ENCODE results near the gene CAMK4. TPM values are rescaled to one million over a fixed set of nuclear protein-coding genes. Genes with fewer than 3 reads are reported as not detected.

CAMK4 gene
- total and polyA plus RNA-seq, 4 donors = 0.27 to 1.4 (median 1.2) TPM

DNA sequence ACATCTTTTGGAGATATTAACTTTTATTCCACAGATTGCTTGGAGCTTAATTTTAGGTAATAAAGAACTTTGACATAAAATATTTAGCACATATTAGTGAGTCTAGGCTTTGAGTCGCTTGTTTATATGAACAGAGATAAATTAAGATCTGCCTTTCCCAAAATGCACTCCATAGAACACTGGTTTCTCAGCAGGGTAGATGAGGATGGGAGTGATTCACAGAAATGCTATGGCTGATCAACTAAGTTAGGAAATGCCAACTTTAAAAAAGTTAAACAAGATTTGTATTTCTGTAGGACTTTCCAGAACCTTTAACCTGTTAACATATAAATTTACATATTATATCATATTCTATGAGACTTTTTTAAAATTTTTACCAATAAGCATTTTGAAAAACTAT lies 222.9 kb downstream of the CAMK4 start:
- WGBS = 68% methylated on average over 1 of the region's 1 CpG
- Histone ChIP-seq H3K4me1 (ENCODE audit: control insufficient read depth in 4 of 4, insufficient read depth in 4 of 4, low read length in 3 of 4) (no peaks in the 10 kb centered on the region), H3K4me3 (ENCODE audit: low read depth in 1 of 3, low read length in 3 of 3) (no peak overlapping the region), H3K27me3 (ENCODE audit: control insufficient read depth in 4 of 4, insufficient read depth in 4 of 4, low read length in 3 of 4) (no peaks in the 10 kb centered on the region), H3K9me3 (ENCODE audit: control insufficient read depth in 4 of 4, low read length in 3 of 4) (no peaks in the 10 kb centered on the region), H3K9ac (ENCODE audit: low read depth in 1 of 2, low read length in 2 of 2) (no peak overlapping the region), H3K36me3 (ENCODE audit: control insufficient read depth in 4 of 4, insufficient read depth in 3 of 4, low read depth in 1 of 4, low read length in 3 of 4) (no peaks in the 10 kb centered on the region), H3K27ac (ENCODE audit: low read depth in 1 of 2, low read length in 2 of 2) (no peak overlapping the region)
- DNase-seq (ENCODE audit: low spot score) = no peak
- TF ChIP-seq FOXA1 (IDR thresholded peaks at IDR 0.05) = no peak
- TF ChIP-seq GABPA (IDR thresholded peaks at IDR 0.05 in 1 of 2, conservative IDR thresholded peaks at IDR 0.05 in 1 of 2) = no peak
- TF ChIP-seq, protein P1, sequence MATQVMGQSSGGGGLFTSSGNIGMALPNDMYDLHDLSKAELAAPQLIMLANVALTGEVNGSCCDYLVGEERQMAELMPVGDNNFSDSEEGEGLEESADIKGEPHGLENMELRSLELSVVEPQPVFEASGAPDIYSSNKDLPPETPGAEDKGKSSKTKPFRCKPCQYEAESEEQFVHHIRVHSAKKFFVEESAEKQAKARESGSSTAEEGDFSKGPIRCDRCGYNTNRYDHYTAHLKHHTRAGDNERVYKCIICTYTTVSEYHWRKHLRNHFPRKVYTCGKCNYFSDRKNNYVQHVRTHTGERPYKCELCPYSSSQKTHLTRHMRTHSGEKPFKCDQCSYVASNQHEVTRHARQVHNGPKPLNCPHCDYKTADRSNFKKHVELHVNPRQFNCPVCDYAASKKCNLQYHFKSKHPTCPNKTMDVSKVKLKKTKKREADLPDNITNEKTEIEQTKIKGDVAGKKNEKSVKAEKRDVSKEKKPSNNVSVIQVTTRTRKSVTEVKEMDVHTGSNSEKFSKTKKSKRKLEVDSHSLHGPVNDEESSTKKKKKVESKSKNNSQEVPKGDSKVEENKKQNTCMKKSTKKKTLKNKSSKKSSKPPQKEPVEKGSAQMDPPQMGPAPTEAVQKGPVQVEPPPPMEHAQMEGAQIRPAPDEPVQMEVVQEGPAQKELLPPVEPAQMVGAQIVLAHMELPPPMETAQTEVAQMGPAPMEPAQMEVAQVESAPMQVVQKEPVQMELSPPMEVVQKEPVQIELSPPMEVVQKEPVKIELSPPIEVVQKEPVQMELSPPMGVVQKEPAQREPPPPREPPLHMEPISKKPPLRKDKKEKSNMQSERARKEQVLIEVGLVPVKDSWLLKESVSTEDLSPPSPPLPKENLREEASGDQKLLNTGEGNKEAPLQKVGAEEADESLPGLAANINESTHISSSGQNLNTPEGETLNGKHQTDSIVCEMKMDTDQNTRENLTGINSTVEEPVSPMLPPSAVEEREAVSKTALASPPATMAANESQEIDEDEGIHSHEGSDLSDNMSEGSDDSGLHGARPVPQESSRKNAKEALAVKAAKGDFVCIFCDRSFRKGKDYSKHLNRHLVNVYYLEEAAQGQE (IDR thresholded peaks at IDR 0.05) = no peak
- no peak for TF ChIP-seq EGR1 (IDR thresholded peaks at IDR 0.05; ENCODE audit: low read depth in 2 of 2)
- TF ChIP-seq FOXA2 (IDR thresholded peaks at IDR 0.05) = no peak
- no peak for TF ChIP-seq SP1 (IDR thresholded peaks at IDR 0.05)
- TF ChIP-seq RXRA (IDR thresholded peaks at IDR 0.05) = no peak
- TF ChIP-seq, protein P2, sequence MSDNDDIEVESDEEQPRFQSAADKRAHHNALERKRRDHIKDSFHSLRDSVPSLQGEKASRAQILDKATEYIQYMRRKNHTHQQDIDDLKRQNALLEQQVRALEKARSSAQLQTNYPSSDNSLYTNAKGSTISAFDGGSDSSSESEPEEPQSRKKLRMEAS (IDR thresholded peaks at IDR 0.05) = no peak
- TF ChIP-seq, protein P3, sequence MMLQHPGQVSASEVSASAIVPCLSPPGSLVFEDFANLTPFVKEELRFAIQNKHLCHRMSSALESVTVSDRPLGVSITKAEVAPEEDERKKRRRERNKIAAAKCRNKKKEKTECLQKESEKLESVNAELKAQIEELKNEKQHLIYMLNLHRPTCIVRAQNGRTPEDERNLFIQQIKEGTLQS (IDR thresholded peaks at IDR 0.05) = no peak
- TF ChIP-seq JUND (IDR thresholded peaks at IDR 0.05) = no peak
- TF ChIP-seq RAD21 (IDR thresholded peaks at IDR 0.05) = no peak
- no peak for TF ChIP-seq NR2F2 (IDR thresholded peaks at IDR 0.05)
- no peak for TF ChIP-seq HNF4G (IDR thresholded peaks at IDR 0.05)
- TF ChIP-seq HNF4A (conservative IDR thresholded peaks at IDR 0.05) = no peak

DNA sequence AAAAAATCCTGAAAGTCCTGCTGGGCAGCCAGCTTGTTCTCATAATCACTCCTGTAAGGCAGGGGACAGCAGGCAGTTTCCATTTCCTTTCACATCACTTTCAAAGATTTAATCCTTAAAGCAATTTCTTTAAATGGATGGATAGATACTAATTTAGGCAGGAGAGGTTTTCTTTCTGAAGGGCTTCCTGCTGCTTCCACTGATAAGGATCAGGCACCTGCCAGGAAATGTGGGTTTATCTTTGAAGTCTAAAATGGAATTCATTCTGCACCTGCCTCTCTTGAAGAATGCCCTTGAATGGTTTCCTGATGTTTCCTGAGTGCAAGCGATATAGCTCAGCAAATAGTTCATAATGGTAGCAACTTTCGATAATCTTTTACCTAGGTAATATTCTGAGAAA lies 223.6 kb downstream of the CAMK4 start:
- Histone ChIP-seq H3K4me3 (ENCODE audit: low read depth in 1 of 3, low read length in 3 of 3) (no peak overlapping the region), H3K27ac (ENCODE audit: low read depth in 1 of 2, low read length in 2 of 2) (no peak overlapping the region), H3K36me3 (ENCODE audit: control insufficient read depth in 4 of 4, insufficient read depth in 3 of 4, low read depth in 1 of 4, low read length in 3 of 4) (no peaks in the 10 kb centered on the region), H3K9ac (ENCODE audit: low read depth in 1 of 2, low read length in 2 of 2) (no peak overlapping the region), H3K27me3 (ENCODE audit: control insufficient read depth in 4 of 4, insufficient read depth in 4 of 4, low read length in 3 of 4) (no peaks in the 10 kb centered on the region), H3K9me3 (ENCODE audit: control insufficient read depth in 4 of 4, low read length in 3 of 4) (no peaks in the 10 kb centered on the region), H3K4me1 (ENCODE audit: control insufficient read depth in 4 of 4, insufficient read depth in 4 of 4, low read length in 3 of 4) (no peaks in the 10 kb centered on the region)
- TF ChIP-seq RAD21 (IDR thresholded peaks at IDR 0.05) = no peak
- WGBS = 47% methylated on average over 2 of the region's 2 CpGs
- DNase-seq (ENCODE audit: low spot score) = no peak

DNA sequence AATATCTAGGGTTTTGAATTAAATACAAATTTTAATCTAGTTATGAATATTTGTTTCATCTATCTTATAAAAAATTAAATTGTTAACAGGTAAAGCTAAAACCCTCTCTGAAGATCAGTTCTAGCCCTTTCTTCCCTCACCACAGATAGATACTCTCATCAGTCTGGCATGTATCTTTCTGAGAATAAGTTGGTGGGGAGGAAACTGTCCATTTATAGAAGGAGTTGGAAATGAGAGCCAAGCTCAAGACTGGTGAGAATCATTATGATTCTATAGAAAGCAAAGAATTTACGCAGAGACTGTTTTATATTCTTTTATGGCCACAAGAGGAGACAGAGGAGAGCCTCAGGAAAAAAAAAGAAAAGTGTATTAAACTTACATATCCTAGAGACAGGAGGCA lies 229.1 kb downstream of the CAMK4 start:
- Histone ChIP-seq H3K9ac (ENCODE audit: low read depth in 1 of 2, low read length in 2 of 2) (no peak overlapping the region), H3K9me3 (ENCODE audit: control insufficient read depth in 4 of 4, low read length in 3 of 4) (no peaks in the 10 kb centered on the region)
- WGBS = 83% methylated on average over 1 of the region's 1 CpG

More for the DNA sequence above, 229.1 kb downstream of the CAMK4 start:
- peak overlapping the region in 1 of 2 donors; percentile 24 for H3K27ac ChIP-seq (ENCODE audit: low read depth in 1 of 2, low read length in 2 of 2)
- no peak overlapping the region for H3K4me3 ChIP-seq (ENCODE audit: low read depth in 1 of 3, low read length in 3 of 3)
- no peak for DNase-seq (ENCODE audit: low spot score)
- no peaks in the 10 kb centered on the region for H3K27me3 ChIP-seq (ENCODE audit: control insufficient read depth in 4 of 4, insufficient read depth in 4 of 4, low read length in 3 of 4)
- H3K4me1 ChIP-seq (ENCODE audit: control insufficient read depth in 4 of 4, insufficient read depth in 4 of 4, low read length in 3 of 4) = no peaks in the 10 kb centered on the region
- no peaks in the 10 kb centered on the region for H3K36me3 ChIP-seq (ENCODE audit: control insufficient read depth in 4 of 4, insufficient read depth in 3 of 4, low read depth in 1 of 4, low read length in 3 of 4)
- TF ChIP-seq RXRA (IDR thresholded peaks at IDR 0.05) = no peak
- TF ChIP-seq, protein P2 (IDR thresholded peaks at IDR 0.05) = no peak
- TF ChIP-seq TAF1 (conservative IDR thresholded peaks at IDR 0.05) = no peak
- TF ChIP-seq RAD21 (IDR thresholded peaks at IDR 0.05) = no peak
- no peak for TF ChIP-seq FOXA2 (IDR thresholded peaks at IDR 0.05)
- no peak for TF ChIP-seq SP1 (IDR thresholded peaks at IDR 0.05)
